Hematopoietic multipotent progenitor cell treated with erythropoietin and hydrocortisone succinate and interleukin-3 and kit ligand, for 6 days (in vitro differentiated cells): ENCODE data around the gene TEAD1.
A peak's percentile ranks its signal among the peaks of the same experiment; 100 is the strongest.

ENCODE experiments used
- DNase-seq: peaks from one replicate; pipeline ENCODE4 v3.0.0-alpha.2; 2015

TEAD1 gene

DNA sequence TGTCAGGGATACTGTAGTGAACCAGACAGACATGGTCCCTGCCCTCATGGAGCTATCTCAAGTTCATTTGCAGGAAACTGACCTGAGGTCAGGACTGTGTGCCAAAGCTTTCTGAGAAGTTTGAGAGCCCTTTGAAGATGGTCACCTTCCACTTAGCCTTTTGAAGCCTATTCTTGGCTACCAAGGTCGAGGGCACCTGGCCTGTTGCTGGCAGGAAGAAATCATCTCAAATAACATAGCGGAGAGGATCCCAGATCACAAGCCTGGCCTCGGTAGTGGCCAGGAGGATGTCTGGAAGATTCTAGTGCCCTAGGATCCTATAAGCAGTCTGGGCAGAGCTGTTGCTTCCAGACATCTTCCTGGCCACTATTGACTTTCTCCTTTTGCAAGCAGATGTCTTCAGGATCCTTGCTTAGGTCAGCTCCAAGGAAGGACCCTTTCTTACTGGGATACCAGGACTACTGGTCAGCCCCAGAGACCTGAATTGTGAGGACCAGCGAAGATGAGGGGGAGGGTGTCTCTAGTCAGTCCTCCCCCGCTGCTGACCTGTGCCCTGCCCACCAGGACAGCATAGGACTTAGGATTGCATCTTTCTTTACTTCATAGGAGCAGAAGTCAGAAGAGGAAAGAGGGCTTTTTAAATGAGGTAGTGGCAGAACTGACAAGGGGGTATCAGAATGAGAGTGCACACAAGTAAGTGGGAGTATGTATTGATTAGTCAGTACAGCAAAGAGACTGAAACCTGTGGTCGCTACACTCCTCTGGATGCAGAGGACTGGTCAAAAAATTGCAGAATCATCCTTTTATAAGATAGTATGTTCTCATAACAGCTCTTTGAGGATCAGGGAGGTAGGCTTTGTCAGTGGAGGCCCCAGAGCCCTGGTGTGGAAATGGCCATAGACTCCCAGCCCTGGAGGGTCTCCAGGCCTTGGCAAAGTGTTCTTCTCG, 94.8 kb downstream of the TEAD1 start:
- peak; percentile 2 for DNase-seq

DNA sequence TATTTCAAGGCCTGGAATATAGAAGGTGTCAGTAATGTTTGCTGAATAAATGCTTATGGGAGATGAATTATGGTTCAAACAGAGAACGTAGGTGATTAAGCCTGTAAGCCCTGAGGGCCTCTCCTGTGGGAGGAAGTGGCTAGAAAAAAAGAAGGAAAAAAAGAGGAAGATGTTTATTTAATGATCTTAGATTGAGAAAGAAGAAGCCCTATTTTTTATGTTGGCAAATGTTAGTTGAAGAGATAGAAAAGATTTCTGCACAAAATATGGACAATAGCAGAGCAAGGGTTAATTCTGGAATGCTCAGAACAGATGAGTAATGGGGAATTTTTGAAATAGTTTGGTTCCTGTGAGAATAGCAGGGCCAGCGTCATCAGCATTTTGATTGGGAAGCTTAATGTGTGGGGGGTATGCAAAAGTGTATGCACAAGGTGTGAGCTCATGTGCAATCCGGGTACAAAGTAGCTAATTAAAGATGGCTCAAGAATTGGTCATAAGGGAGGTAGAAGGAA, 95.7 kb downstream of the TEAD1 start:
- DNase-seq, result no peak

DNA sequence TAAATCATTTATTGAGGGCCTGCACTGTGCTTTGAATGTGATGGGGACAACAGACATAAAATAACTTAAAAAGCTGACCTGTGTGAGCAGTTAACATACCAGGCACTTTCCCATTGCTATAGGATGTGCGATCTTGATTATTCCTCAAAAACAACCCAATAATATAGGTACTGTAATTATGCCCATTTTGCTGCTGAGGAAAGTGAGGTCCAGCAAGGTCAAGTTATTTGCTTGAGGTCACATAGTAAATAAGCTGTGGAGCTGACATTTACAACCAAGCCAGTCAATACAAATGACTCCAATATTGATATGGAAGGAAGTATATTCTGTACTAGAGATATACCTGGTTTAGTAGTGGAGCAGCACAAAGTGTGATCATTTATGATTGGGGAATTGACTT, 96.2 kb downstream of the TEAD1 start:
- DNase-seq, result no peak

DNA sequence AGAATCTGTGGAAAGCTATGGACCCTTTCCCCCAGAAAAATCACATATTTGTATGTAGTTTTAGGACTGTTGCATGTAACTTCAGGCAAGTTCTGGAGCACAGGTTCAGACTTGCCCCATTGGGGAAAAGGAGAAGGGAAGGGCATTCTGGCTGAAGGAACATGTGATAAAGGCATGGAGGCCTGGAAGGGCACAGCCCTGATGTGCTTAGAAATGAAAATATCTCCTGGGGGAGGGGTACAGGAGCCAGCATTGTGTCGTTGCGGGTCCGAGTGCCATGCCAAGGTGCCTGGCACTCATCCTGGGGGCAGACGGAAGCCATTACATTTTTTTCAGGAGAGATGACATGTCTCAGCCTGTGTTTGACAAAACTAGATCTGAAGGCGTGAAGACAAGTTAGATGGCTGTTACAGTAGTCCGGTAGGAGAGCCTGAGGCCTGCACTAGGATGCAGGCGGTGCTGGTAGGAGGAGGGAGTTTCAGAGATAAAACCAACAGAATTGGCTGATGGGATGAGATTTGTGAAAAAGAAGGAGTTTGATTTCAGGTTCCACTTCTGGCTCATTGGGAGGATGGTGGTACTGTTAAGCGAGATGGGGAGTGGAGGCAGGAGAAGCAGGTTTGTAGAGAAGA, 96.9 kb downstream of the TEAD1 start:
- no peak for DNase-seq

DNA sequence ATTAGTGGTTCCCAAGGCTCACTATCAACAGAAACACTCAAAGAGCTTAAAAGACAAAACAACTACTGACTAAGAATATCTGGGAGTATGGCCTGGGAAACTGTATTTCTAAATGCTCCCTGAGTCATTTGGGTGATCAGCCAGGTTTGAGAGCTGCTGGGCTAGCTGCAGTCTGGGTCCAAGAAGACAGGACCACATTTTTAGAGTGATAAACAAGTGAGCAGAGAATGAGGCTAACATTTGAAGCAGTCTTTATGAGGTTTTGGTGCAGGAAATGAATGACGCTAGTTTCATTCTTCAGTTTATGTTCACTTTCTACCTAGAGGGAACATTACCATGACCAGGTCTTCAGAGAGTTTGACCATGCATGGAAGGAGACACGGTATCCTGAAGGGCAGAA, 97.7 kb downstream of the TEAD1 start:
- no peak for DNase-seq

DNA sequence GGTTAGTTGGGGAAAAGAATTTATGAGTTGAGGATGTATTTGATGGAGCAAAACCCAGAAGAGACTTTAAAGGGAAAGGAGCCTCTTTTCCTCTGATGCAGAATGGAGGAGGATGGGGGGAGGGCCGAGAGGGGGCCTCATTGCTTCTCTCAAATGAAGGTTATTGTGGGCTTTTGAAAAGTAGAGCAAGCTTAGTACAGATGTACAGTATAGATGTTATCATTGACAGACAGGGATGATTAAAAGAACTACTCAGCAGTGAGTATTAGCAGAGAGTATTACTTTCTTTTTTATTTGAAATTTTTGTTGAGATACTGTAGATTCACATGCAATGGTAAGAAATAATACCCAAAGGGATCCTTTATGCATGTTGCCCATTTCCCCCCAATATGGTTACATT, 98.1 kb downstream of the TEAD1 start:
- no peak for DNase-seq

DNA sequence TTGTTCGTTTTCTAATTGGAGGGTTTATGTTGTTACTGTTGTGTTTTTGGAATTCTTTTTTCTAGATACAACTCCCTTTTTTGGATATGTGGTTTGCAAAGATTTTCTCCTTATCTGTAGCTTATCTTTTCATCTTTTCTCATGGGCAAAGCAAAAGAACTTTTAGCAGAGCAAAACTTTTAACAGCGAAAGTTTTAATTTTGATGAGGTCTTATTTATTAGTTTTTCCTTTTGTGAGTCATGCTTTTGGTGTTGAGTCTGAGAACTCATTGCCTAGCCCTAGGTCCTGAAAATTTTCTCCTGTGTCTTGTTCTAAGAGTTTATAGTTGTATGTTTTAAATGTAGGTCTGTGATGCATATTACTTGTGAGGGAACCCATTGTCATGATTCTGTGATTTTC, 99.4 kb downstream of the TEAD1 start:
- DNase-seq, result no peak

DNA sequence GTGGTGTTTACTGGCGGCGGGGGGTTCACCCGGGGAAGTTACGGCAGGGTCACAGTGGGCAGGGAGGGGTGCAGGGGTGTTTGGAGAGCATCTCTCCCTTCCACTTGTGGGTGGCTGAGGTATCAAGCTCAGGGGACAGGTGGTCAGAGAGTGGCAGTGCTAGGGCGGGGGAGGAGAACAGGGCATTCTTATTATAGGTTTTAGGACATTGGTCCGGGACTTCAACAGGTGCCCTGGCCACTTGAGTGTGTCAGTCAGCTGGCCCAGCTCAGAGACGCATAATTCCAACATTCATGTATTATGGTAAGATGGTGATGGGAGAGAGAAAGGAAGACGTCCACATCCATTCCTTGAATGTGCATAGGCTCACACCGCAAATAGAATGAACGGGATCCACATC, 101.7 kb downstream of the TEAD1 start:
- DNase-seq, result no peak

DNA sequence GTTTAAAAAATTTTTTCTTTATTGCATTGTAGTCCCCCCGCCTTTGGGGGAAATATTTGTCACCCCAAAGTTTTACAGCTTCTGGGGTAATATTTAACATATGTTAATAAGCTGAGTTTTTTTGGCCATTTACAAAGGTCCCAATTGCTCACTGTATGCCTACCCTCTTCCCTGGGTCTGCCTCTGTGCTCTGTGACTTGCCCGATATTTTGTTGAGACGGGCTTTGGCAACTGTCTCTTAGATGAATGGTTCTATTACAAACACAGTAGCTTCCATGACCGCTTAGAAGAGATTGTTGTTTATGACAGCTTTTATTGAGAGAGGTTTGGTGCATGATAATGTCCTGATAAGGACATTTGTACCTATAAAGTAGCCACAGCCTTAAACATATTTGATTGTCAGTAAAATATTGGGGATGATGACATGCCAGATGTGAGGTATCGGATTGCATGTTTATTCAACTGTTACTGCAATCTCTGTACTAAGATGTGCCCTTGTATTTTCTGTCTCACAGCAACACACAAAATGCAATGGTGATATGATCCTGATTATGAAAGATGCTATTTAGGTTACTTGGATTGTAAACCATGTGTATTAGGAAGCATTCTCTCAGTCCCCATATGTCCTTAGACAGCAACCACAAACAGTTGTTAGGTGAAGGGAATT, 103.1 kb downstream of the TEAD1 start:
- no peak for DNase-seq

DNA sequence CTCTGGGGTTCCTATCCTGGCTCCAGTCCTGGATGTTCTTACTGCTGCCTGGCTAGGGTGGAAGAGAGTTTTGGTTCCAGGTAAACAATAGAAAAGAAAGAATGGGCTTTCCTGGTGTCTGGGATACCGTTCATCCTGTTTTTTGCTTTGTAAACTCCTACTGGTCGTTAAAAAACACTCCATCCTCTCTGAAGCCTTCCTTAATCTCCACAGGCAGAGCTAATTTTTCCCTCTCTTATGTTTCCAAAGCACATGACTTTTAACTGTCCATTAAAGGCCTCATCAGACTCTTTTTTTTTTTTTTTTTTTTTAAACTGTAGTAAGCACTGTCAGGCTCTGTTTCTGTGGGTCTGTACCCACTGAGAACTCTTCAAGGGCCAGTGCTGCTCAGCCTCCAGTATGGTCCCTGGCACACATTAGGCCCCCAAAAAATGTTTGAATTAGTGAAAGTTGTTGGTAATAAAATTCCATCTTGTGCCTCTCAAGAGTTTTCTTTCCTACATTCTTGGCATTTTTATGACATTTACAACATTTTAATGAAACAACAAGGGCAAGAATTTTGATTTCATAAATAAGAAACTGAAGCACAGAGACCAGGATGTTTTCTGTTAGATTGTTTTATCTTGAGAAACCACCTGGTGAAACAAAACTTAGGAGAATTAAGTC, 104.2 kb downstream of the TEAD1 start:
- no peak for DNase-seq

DNA sequence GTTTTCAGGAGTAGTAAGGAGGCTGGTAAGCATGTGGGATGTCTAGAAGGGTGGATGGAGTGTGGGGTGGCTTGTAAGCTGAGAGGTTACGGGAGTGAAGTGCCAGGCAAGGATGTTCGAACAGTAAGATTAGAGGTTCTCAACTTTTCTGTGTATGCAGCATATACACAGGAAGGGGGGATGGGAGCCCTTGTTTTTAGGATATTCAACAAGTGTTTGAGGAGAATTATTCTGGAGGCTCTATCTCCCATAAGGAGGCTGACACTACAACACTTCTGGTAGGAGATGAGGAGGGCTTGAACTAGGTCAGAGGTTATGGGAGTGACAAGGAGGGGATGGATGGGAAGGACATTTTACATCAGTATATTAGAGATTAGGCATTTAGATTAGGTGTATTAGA, 109.5 kb downstream of the TEAD1 start:
- DNase-seq, result no peak

DNA sequence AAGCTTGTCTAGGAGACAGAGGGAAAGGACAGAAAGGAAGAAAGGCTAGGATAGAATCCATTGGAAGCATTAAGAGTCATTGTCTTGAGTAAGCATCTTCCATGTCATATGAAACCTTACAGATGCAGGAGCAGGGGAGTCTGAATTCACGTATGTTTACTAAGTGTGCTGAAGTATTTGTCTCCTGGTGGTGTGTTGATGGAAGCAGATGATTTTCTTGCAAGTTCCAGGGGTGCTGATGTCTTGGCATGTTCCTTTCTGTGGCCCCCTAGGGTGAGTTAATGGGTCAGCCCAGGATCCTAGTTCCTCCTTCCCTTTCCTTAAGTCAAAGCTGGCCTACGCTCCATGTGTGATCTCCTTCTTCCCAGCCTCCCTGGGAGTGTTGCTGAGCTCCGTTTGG, 110.2 kb downstream of the TEAD1 start:
- DNase-seq, result no peak

DNA sequence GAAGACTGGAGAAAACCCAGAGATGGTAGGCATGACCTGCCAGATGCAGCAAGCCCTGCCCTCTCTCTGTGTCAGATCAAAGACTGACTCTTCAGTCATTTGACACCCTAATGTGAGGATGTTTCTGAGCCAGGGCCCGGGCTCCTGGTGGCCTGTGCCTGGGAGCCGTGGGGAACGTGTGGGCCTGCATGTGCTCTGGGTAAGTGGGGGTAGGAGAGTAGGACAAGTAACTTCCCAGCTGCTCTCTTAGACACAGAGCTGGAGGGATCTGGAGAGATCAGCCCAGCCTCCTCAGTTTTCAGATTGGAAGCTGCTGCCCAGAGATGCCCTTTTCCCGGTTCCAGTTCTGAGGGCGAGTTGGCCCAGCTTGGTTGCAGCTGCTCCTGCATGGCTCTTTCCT, 110.8 kb downstream of the TEAD1 start:
- DNase-seq, result no peak

DNA sequence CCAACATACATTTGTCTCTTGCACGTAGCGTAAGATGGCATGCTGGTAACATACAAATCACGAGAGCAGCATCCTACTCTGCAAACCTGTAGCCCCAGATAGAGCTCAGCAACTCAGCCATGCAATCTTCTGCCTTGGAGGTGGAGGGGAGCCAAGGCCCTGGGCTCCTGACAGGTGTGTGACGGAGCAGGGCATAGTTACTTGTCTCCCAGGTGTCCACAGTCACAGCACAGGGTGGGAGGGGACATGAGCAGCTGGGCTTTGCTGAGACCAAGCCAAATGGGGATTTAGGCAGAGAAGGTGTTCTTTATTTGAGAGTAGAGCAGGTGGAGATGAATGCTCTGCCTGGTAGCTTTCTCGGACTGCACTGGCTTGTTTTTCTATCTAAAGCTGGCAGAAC, 111.7 kb downstream of the TEAD1 start:
- no peak for DNase-seq

DNA sequence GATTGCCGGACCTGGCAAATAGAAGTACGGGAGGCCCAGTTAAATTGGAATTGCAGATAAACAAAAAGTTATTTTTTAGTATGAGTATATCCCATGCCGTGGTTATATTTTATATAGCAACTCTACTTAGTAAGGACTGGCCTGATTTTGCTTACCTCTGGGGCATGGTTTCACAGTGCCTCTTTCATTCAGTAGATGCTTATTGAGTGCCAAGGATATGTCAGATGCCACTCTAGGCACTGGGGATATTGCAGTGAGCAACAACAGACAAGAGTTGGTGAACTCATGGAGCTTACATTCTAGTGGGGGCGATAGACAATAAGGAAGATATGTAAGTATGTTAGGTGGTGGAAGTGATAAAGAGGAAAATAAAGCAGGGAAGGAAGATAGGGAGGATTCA, 112.2 kb downstream of the TEAD1 start:
- DNase-seq, result no peak

DNA sequence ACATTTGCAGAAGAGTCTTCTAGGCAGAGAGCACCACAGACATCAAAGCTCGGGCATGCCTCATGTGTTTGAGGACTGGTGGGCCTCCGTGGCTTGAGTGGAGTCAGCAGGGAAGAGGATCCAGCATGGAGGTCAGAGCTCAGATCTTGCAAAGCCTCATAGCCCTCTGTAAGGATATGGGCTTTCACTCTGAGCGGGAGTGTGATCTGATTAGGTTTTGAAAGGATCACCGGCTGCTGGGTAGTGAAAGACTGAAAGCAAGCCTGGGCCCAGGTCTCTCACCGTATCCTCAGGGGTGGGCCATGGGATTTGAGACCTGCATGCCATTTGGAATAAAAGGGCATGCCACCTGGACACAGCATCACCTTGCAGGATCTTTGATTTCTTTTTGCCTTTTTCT, 112.7 kb downstream of the TEAD1 start:
- DNase-seq, result no peak

DNA sequence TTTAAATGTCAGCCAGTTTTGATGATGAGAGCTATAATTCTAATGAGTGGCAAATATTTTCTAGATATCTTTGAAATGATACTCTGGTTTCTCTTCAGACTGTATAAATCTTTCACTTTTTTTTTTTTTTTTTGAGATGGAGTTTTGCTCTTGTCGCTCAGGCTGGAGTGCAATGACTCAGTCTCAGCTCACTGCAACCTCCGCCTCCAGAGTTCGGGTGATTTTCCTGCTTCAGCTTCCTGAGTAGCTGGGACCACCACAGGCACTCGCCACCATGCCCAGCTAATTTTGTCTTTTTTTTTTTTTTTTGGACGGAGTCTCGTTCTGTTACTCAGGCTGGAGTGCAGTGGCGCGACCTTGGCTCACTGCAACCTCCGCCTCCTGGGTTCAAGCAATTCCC, 113.6 kb downstream of the TEAD1 start:
- no peak for DNase-seq

DNA sequence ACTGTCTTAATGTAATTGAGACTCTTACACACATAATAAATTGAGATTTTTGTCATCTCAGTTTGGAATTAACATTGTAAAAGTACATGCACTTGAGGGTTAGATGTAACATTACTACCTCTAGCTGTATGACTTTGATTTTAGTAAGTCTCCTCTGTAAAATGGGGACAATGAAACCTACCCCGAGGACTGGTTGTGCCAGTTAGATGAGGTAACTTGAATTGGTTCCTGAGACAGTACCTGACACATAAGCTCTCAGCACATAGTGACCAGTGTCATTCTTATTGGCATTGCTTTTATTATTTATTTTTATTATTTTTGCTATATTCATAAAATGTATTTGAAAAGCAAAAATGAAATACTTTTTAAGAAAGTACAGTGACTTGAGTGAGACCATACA, 114.8 kb downstream of the TEAD1 start:
- DNase-seq, result no peak

DNA sequence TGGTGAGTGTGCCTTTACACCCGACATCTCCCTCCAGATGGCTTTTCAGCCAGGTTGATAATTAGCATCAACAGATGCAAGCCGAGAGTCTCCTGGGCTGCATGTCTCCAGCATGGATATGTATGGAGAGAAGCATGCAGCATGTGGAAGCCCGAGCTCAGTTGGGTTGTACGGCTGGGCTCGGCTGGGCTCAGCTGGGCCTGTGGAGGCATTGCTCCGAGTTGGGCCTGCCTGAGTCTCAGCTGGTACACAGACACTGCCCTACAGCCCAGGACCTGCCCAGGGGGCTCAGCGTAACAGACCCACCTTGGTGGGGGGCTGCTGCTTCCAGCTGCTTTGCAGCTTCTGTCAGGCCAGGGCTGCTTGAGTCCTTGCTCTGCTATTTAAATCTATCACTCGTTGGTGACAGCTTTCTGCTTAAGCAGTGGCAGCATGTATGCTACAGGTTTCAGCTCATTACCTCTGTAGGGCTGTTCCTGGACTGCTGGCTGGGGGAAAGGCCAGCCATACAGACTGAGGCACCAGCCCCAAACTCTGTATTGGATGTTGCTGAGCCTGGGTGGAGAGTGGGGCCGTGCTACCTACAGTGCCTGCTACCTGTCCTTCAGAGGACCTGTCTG, 115.5 kb downstream of the TEAD1 start:
- no peak for DNase-seq

DNA sequence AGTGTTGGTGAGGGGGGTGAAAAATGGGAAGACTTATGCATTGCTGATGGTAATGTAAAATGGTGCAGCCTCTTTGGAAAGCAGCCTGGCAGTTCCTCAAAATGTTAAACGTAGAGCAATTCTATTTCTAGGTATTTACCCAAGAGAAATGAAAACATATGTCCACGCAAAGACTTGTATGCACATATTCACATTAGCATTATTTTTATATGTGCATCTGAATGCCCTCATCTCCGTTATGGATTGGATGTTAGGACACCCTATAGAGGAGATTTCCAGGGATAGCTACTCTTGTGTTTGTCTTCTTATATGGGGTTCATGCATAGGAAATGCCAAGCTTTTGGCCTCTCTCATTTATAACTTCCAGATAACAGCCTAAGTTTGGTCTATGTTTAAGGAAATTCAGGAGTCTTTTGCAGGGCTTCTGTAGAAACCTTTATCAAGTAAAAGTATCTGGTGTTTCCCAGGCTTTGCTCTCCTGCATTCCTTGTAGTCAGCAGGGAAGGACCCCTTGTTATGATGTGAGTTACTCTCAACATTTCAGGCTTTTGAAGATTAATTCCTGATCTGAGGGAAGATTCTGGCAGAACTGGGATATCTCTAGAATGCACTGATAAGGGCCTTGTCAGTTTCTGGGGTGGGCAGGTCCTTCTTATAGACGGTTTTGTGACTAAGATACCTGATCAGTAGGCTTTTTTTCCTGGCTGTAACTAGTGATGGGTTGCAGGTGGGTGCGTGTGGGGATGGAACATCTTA, 116.8 kb downstream of the TEAD1 start:
- no peak for DNase-seq

DNA sequence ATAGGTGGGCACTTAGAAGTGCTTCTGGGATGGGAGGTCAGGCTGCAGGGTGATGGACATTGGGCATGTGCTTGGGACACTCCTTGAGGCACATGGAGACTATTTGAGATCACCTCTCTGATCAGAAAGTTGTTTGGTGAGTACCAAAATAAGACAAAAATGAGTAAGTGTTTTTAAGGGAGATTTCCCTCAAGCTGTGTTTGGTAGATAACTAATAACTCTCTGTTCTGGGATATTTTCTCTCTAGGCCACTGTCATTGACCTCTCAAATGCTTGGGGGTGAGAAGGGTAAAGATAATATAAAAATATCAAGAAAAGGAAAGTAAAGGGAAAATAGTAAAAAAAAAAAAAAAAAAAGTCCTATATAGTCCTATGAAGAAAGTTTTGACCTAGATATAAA, 117.8 kb downstream of the TEAD1 start:
- DNase-seq, result no peak

DNA sequence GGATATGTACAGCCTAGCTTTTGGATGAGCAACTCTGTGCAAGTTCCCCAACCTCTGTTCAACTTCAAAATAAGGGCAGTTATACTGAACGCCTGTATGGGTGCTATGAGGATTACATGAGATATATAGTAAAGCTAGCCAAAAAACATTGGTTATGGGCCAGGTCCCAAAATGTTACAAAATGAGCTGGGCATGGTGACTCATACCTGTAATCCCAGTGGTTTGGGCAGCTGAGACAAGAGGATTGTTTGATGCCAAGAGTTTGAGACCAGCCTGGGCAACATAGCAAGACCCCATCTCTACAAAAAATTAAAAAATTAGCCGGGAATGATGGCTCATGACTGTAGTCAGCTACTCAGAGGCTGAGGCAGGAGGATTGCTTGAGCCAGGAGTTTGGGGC, 118.4 kb downstream of the TEAD1 start:
- no peak for DNase-seq
